H9 (cell line): ENCODE data around the gene FXYD6. TPM values are rescaled to one million over a fixed set of nuclear protein-coding genes. Genes with fewer than 3 reads are reported as not detected.

Experiments
- DNase-seq: peaks from one replicate; pipeline ENCODE4 v3.0.0-alpha.2; 2017
- H2AFZ ChIP-seq: one replicate; pipeline ENCODE4 v1.6.1; 2013; ENCODE audit warnings: mild to moderate bottlenecking, low read length, control low read depth, moderate library complexity
- H2AK5ac ChIP-seq: 2 replicates; pipeline ENCODE4 v1.6.1; 2013; ENCODE audit warnings: low read length, control low read depth, mixed read lengths; ENCODE audit not compliant: insufficient read length
- H2BK120ac ChIP-seq: one replicate; pipeline ENCODE4 v1.6.1; 2013; ENCODE audit warnings: low read depth, mild to moderate bottlenecking, low read length, control low read depth, inconsistent platforms; ENCODE audit not compliant: poor library complexity, severe bottlenecking
- H2BK12ac ChIP-seq: 2 replicates; pipeline ENCODE4 v1.6.1; 2013; ENCODE audit warnings: low read length, control low read depth, mixed read lengths, low read depth; ENCODE audit not compliant: insufficient read length
- H2BK15ac ChIP-seq: 2 replicates; pipeline ENCODE4 v1.6.1; 2013; ENCODE audit warnings: low read depth, low read length, control low read depth
- H2BK20ac ChIP-seq: one replicate; pipeline ENCODE4 v1.6.1; 2013; ENCODE audit warnings: low read depth, mild to moderate bottlenecking, low read length, control low read depth, inconsistent platforms; ENCODE audit not compliant: poor library complexity, severe bottlenecking
- H2BK5ac ChIP-seq: 2 replicates; pipeline ENCODE4 v1.6.1; 2013; ENCODE audit warnings: low read length, control low read depth, mixed read lengths; ENCODE audit not compliant: insufficient read length
- H3K14ac ChIP-seq: 2 replicates; pipeline ENCODE4 v1.6.1; 2013; ENCODE audit warnings: low read length, control low read depth; ENCODE audit not compliant: insufficient read depth
- H3K18ac ChIP-seq: 2 replicates; pipeline ENCODE4 v1.6.1; 2013; ENCODE audit warnings: low read depth, mild to moderate bottlenecking, mixed read lengths, low read length, control low read depth; ENCODE audit not compliant: insufficient read length
- H3K23ac ChIP-seq: 2 replicates; pipeline ENCODE4 v1.6.1; 2013; ENCODE audit warnings: low read length, control low read depth, mixed read lengths, low read depth; ENCODE audit not compliant: insufficient read length
- H3K23me2 ChIP-seq: 2 replicates; pipeline ENCODE4 v1.6.1; 2013; ENCODE audit warnings: low read depth, mild to moderate bottlenecking, mixed read lengths, low read length, control low read depth; ENCODE audit not compliant: insufficient read length, poor library complexity, severe bottlenecking
- H3K27ac ChIP-seq: 2 replicates; pipeline ENCODE4 v1.5.1; 2013; ENCODE audit warnings: low read length, control low read depth, mixed read lengths, low read depth; ENCODE audit not compliant: insufficient read length
- H3K27me3 ChIP-seq: 2 replicates; pipeline ENCODE4 v1.6.1; 2013; ENCODE audit warnings: low read length, control low read depth, inconsistent platforms; ENCODE audit not compliant: insufficient read depth
- H3K4ac ChIP-seq: 2 replicates; pipeline ENCODE4 v1.6.1; 2013; ENCODE audit warnings: low read depth, mild to moderate bottlenecking, control low read depth, inconsistent platforms, low read length, moderate library complexity
- H3K4me1 ChIP-seq: 2 replicates; pipeline ENCODE4 v1.6.1; 2013; ENCODE audit warnings: low read length, control low read depth, inconsistent platforms; ENCODE audit not compliant: insufficient read depth
- H3K4me2 ChIP-seq: 2 replicates; pipeline ENCODE4 v1.6.1; 2013; ENCODE audit warnings: low read length, control low read depth, mixed read lengths; ENCODE audit not compliant: insufficient read length, insufficient read depth
- H3K56ac ChIP-seq: 2 replicates; pipeline ENCODE4 v1.6.1; 2013; ENCODE audit warnings: low read depth, mild to moderate bottlenecking, mixed read lengths, low read length, control low read depth; ENCODE audit not compliant: insufficient read length
- H3K79me1 ChIP-seq: 2 replicates; pipeline ENCODE4 v1.6.1; 2013; ENCODE audit warnings: low read depth, mild to moderate bottlenecking, moderate library complexity, low read length, control low read depth, inconsistent platforms; ENCODE audit not compliant: insufficient read depth, poor library complexity, severe bottlenecking
- H3K79me2 ChIP-seq: 2 replicates; pipeline ENCODE4 v1.6.1; 2013; ENCODE audit warnings: low read length, control low read depth, inconsistent platforms; ENCODE audit not compliant: insufficient read depth
- H3K9ac ChIP-seq: 2 replicates; pipeline ENCODE4 v1.6.1; 2013; ENCODE audit warnings: low read length, control low read depth, mixed read lengths; ENCODE audit not compliant: insufficient read length; ENCODE audit errors: extremely low read depth
- H3K9me3 ChIP-seq: one replicate; pipeline ENCODE4 v1.6.1; 2013; ENCODE audit warnings: low read depth, low read length, inconsistent platforms; ENCODE audit not compliant: control insufficient read depth
- H3T11ph ChIP-seq: one replicate; pipeline ENCODE4 v1.6.1; 2013; ENCODE audit warnings: mild to moderate bottlenecking, low read length, control low read depth, inconsistent platforms
- H4K20me1 ChIP-seq: one replicate; pipeline ENCODE4 v1.6.1; 2013; ENCODE audit not compliant: control insufficient read depth, insufficient read length, insufficient read depth
- H4K5ac ChIP-seq: 2 replicates; pipeline ENCODE4 v1.6.1; 2013; ENCODE audit warnings: low read depth, mild to moderate bottlenecking, mixed read lengths, low read length, control low read depth; ENCODE audit not compliant: insufficient read length
- H4K8ac ChIP-seq: replicated peaks from 2 replicates; pipeline ENCODE4 v1.6.1; 2013; ENCODE audit warnings: low read length, control low read depth, mixed read lengths, low read depth; ENCODE audit not compliant: insufficient read length
- H4K91ac ChIP-seq: 2 replicates; pipeline ENCODE4 v1.6.1; 2013; ENCODE audit warnings: low read depth, mild to moderate bottlenecking, moderate library complexity, mixed read lengths, low read length, control low read depth; ENCODE audit not compliant: insufficient read length
- H3K27ac Mint-ChIP-seq, 3 experiments: 2 replicates in 2 of 3; 3 replicates in 1 of 3; pipeline ENCODE4 v1.8.0; 2020 to 2021; ENCODE audit warnings: mixed read lengths in 3 of 3, mild to moderate bottlenecking in 1 of 3, moderate library complexity in 1 of 3
- H3K27me3 Mint-ChIP-seq: 2 replicates; pipeline ENCODE4 v1.8.0; 2021; ENCODE audit warnings: low read depth, mild to moderate bottlenecking, moderate library complexity, mixed read lengths
- H3K36me3 Mint-ChIP-seq, 3 experiments: 2 replicates in 2 of 3; 3 replicates in 1 of 3; pipeline ENCODE4 v1.8.0; 2020 to 2021; ENCODE audit warnings: low read depth in 3 of 3, mixed read lengths in 3 of 3; ENCODE audit not compliant: insufficient read depth in 1 of 3
- H3K4me1 Mint-ChIP-seq, 2 experiments: 2 replicates each; pipeline ENCODE4 v1.8.0; 2020; ENCODE audit warnings: mixed read lengths in 2 of 2
- H3K4me3 Mint-ChIP-seq, 2 experiments: 2 replicates in 1 of 2; 3 replicates in 1 of 2; pipeline ENCODE4 v1.8.0; 2020 to 2021; ENCODE audit warnings: mild to moderate bottlenecking in 2 of 2, mixed read lengths in 2 of 2, moderate library complexity in 1 of 2
- H3K9me3 Mint-ChIP-seq, 2 experiments: 2 replicates in 1 of 2; 3 replicates in 1 of 2; pipeline ENCODE4 v1.8.0; 2020; ENCODE audit warnings: mild to moderate bottlenecking in 2 of 2, mixed read lengths in 2 of 2, moderate library complexity in 1 of 2
- CTCF ChIP-seq: fragments of 200-600 bp; sonication (generic); conservative IDR thresholded peaks from 3 replicates; pipeline ENCODE4 v1.8.0; 2021; ENCODE audit warnings: antibody characterized with exemption, mild to moderate bottlenecking
- WGBS: extraction: QIAGEN DNeasy Blood & Tissue Kit; methylation state at CpG from one replicate; pipeline ENCODE4 v1.1.7; 2013; ENCODE audit warnings: missing lambda C conversion rate, low lambda C conversion rate, mixed read lengths; ENCODE audit not compliant: insufficient read length; ENCODE audit errors: extremely low coverage; 5-methylcytosine and 5-hydroxymethylcytosine counted together
- total RNA-seq: library from RNA; stranded (reverse); gene quantifications from 2 replicates; pipeline ENCODE4 v1.2.1, GENCODE V29; 2021

The FXYD6 gene
- total RNA-seq, 1 experiment from 2014 or later = 18.3 TPM

- no peaks in the 10 kb centered on the region for H3K9me3 ChIP-seq
- H3K79me1 ChIP-seq = no peaks in the 10 kb centered on the region
- no peak overlapping the region for H3K4me2 ChIP-seq
- H3K79me2 ChIP-seq = no peaks in the 10 kb centered on the region
- H3K14ac ChIP-seq = no peak overlapping the region
- H4K20me1 ChIP-seq = peaks cover 2% of the 10 kb centered on the region
- H2BK12ac ChIP-seq = no peak overlapping the region
- H3T11ph ChIP-seq = no peak overlapping the region
- H3K56ac ChIP-seq = no peak overlapping the region
- no peak overlapping the region for H2BK120ac ChIP-seq
- H3K9ac ChIP-seq = no peak overlapping the region
- peaks cover 84% of the 10 kb centered on the region for H3K27me3 Mint-ChIP-seq
- no peak overlapping the region for H2BK20ac ChIP-seq
- H3K27me3 ChIP-seq = peaks cover 28% of the 10 kb centered on the region
- no peak overlapping the region for H3K4me3 Mint-ChIP-seq
- H3K36me3 Mint-ChIP-seq = no peaks in the 10 kb centered on the region
- no peak overlapping the region for H4K5ac ChIP-seq
- H2BK15ac ChIP-seq = no peak overlapping the region
- H3K4me1 ChIP-seq = no peaks in the 10 kb centered on the region
- H3K27ac Mint-ChIP-seq = no peak overlapping the region; a peak in 1 of 7 replicates
- peaks cover 21% of the 10 kb centered on the region for H3K23me2 ChIP-seq
- no peak overlapping the region for H3K23ac ChIP-seq
- TF ChIP-seq CTCF = no peak
- no peak overlapping the region for H2BK5ac ChIP-seq
- H4K91ac ChIP-seq = no peak overlapping the region
- no peak overlapping the region for H3K18ac ChIP-seq
- H2AK5ac ChIP-seq = no peak overlapping the region
- no peak overlapping the region for H3K27ac ChIP-seq
- no peak overlapping the region for H4K8ac ChIP-seq
- H3K4ac ChIP-seq = no peak overlapping the region
- H3K9me3 Mint-ChIP-seq = no peaks in the 10 kb centered on the region
- H2AFZ ChIP-seq = no peak overlapping the region
- H3K4me1 Mint-ChIP-seq = peaks cover 9 to 21% of the 10 kb centered on the region in 2 experiments
- WGBS = no CpG with 5 or more reads among the region's 6 CpGs
- no peak for DNase-seq
Observed at GRCh38 chr11:117792992-117793391, 83.5 kb downstream of the FXYD6 start.
